ENCODE data around the gene BICDL2. TPM values are rescaled to one million over a fixed set of nuclear protein-coding genes. Genes with fewer than 3 reads are reported as not detected.
A peak's percentile ranks its signal among the peaks of the same experiment; 100 is the strongest.

Gene BICDL2
- total RNA-seq, 3 donors from 2014 or later, result 49.1 to 102 (median 75.5) TPM

DNA sequence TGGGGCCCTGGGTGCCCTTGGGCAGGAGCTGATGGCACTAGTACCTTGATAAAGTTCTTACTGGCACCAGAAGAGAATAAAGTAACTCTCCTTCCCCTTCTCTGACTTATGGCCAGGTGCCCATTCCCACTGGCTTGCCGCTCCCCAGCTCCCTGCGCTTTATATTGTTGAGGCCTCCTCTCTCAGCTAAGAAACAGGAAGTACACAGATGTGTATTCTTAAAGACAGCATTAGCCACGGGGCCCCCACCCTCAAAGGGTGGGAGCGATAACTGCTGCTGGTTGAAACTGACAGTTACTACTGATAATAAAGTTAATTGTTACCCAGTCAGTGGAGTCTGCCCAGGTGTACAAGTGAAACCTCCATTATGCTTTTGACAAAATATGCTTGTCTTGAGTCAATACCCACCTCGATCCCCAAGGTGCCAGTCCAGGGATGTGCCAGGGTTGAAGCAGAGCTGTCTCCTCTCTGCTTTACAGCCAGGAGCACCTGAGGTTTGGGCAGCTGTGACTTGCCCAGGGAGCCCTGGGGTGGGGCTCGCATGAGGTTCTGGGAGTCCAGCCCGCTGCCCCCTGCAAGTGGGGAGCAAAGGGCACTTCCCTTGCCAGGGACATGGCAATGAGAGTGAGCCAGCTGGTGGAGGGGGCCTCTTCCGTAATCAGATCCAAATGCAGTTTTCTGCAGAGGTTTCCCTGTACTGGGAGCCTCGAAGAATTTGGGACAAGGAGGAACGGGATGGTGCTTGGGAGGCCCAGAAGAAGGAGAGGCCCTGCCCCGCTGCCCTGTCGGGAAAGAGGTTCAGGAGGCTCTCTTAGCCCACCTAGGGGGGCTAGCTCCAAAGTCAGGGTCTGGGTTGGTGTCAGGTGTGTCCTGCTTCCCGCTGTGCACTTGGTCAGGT, 29.4 kb downstream of the BICDL2 start:
- no peaks in the 10 kb centered on the region for H3K36me3 ChIP-seq (ENCODE audit: low read depth)
- TF ChIP-seq, protein P1, sequence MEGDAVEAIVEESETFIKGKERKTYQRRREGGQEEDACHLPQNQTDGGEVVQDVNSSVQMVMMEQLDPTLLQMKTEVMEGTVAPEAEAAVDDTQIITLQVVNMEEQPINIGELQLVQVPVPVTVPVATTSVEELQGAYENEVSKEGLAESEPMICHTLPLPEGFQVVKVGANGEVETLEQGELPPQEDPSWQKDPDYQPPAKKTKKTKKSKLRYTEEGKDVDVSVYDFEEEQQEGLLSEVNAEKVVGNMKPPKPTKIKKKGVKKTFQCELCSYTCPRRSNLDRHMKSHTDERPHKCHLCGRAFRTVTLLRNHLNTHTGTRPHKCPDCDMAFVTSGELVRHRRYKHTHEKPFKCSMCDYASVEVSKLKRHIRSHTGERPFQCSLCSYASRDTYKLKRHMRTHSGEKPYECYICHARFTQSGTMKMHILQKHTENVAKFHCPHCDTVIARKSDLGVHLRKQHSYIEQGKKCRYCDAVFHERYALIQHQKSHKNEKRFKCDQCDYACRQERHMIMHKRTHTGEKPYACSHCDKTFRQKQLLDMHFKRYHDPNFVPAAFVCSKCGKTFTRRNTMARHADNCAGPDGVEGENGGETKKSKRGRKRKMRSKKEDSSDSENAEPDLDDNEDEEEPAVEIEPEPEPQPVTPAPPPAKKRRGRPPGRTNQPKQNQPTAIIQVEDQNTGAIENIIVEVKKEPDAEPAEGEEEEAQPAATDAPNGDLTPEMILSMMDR (IDR thresholded peaks at IDR 0.05), result no peak
- intact Hi-C loops (cut with DNase I, micrococcal nuclease), result no loop called here
- ATAC-seq, result peak; percentile 63
- DNase-seq, result peak; percentile 78 to 87 (median 84)
- H3K9me3 ChIP-seq, result no peaks in the 10 kb centered on the region
- H3K4me1 ChIP-seq (ENCODE audit: low read depth), result peaks cover 38% of the 10 kb centered on the region
- H3K4me3 ChIP-seq, result no peak overlapping the region

DNA sequence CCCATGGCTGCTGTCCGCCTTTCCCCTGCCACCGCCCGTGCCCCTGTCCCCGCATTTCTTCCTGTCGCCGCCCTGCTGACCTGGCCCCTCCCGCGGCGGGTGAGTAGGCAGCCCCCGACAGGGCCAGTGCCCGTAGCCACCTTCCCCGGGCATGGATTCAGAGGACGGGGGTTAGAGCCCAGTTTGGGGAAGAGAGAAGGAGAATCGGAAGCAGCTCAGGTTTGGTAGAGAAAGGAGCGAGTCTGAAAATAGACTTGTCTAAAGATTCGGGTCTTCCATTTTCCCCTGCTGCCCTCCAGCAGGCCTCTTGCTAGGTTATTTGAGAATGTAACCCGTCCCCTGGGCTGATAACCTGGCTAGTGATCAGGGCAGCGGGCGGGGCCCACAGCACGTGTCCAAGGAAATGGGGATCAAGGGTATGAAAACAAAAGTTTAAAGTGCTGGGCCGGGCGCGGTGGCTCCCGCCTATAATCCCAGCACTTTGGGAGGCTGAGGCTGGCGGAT, 31.9 kb downstream of the BICDL2 start:
- Histone ChIP-seq H3K36me3 (ENCODE audit: low read depth) (no peaks in the 10 kb centered on the region), H3K4me1 (ENCODE audit: low read depth) (peaks cover 38% of the 10 kb centered on the region), H3K9me3 (no peaks in the 10 kb centered on the region), H3K4me3 (no peak overlapping the region)
- ATAC-seq (no peak), DNase-seq (peak; percentile 80 to 82 (median 81))
- intact Hi-C loops (cut with DNase I, micrococcal nuclease), result no loop called here
- TF ChIP-seq, protein P1 (IDR thresholded peaks at IDR 0.05), result no peak

DNA sequence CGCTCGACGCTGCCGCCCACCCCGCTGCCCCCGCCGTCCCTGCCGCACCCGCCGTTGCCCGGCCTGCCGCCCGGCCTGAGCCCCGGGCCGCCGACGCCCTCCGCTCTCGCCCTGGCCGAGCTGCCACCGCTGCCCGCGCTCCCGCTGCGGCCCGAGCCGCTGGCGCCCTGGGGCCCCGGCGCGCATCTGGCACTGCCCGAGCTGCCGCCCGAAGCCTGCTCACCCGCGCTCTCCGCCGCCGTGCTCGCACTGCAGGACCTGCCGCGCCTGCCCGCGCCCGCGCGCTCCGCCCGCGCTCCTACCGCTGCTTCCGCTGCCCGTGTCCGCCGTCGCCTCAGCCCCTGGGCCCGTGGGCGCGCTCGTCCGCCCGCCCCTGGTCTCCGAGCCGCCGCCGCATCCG, 32.4 kb downstream of the BICDL2 start:
- DNase-seq (no peak), ATAC-seq (no peak)
- intact Hi-C loops (cut with DNase I, micrococcal nuclease), result no loop called here
- no peaks in the 10 kb centered on the region for H3K36me3 ChIP-seq (ENCODE audit: low read depth)
- H3K4me1 ChIP-seq (ENCODE audit: low read depth), result peaks cover 38% of the 10 kb centered on the region
- H3K4me3 ChIP-seq, result no peak overlapping the region
- TF ChIP-seq, protein P1 (IDR thresholded peaks at IDR 0.05), result no peak
- no peaks in the 10 kb centered on the region for H3K9me3 ChIP-seq

DNA sequence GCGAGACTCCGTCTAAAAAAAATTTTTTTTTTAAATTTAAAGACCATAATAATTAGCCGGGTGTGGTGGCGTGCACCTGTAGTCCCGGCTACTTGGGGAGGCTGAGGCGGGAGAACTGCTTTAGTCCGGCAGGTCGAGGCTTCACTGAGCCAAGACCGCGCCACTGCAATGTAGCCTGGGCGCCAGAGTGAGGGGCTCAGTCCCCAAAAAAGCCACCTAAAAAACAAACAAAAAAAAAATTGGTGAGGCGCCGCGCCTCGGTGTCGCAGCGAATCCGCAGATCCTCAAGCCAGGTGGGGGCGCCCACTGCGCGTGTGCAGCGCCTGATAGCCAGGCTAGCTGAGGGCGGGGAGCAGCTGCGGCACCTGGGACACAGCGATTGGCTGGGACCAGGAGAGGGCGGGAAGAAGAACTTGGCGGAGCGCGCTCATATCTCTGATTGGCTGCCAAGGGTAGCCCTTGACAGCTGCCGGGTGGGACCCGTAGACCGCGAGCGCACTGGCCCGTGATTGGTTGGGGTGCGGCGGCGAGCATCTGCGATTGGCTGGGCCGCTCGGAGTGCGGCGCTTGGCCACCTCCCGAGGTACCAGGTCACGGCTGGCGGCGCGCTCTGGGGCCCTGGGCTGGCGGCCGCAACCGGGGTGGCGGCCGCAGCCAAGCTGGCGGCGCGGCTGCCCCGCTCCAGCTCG, 33.0 kb downstream of the BICDL2 start:
- no peak overlapping the region for H3K4me3 ChIP-seq
- no peaks in the 10 kb centered on the region for H3K9me3 ChIP-seq
- TF ChIP-seq, protein P1 (IDR thresholded peaks at IDR 0.05), result peak; percentile 35
- peaks cover 38% of the 10 kb centered on the region for H3K4me1 ChIP-seq (ENCODE audit: low read depth)
- H3K36me3 ChIP-seq (ENCODE audit: low read depth), result no peaks in the 10 kb centered on the region
- intact Hi-C loops (cut with DNase I, micrococcal nuclease), result no loop called here
- ATAC-seq (peak; percentile 86), DNase-seq (peak; percentile 96 to 98 (median 98))

DNA sequence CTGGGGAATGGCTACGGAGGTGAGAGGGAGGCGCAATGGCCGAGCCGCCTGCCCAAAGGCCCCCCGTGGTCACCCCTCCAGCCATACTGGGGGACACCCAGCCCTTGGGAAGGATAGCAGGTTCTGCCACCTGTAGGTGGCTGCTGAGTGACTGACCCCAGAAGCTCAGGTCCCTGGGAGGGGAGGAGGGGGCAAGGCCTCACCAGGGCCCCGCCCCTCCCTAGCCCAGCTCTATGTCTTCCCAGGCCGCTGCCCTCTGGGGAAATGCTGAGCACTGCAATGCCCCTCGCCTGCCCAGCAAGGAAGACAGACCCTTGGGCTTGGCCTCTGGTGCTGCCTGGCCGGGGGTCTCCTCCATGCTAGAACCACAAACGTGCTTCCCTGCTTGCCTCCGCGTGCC, 35.4 kb downstream of the BICDL2 start:
- H3K4me3 ChIP-seq, result no peak overlapping the region
- TF ChIP-seq, protein P1 (IDR thresholded peaks at IDR 0.05), result no peak
- no peaks in the 10 kb centered on the region for H3K36me3 ChIP-seq (ENCODE audit: low read depth)
- no peaks in the 10 kb centered on the region for H3K9me3 ChIP-seq
- ATAC-seq (no peak), DNase-seq (no peak)
- intact Hi-C loops (cut with DNase I, micrococcal nuclease), result no loop called here
- peaks cover 17% of the 10 kb centered on the region for H3K4me1 ChIP-seq (ENCODE audit: low read depth)
